Heart left ventricle (tissue), 16 donors: ENCODE data around the gene STRADB. TPM values are rescaled to one million over a fixed set of nuclear protein-coding genes. Genes with fewer than 3 reads are reported as not detected.

Experiments
- ATAC-seq, 4 donors: fragments of 200-7000 bp; cut with Tn5 transposase; one replicate each; pipeline ENCODE4 v1.9.1; 2020 to 2022; ENCODE audit warnings: moderate library complexity in 4 of 4, mild to moderate bottlenecking in 3 of 4, moderate number of reproducible peaks in 1 of 4
- DNase-seq, 5 donors: peaks; one replicate each; pipeline ENCODE4 v3.0.0-alpha.2; 2020
- H3K27ac ChIP-seq, 12 donors: fragments of 200-600 bp; sonication (generic) in 4 of 12; one replicate each; pipeline versions ENCODE4 v1.5.0 to v1.8.0; 2016 to 2022; ENCODE audit warnings: mild to moderate bottlenecking in 2 of 12
- H3K27me3 ChIP-seq, 9 donors: fragments of 200-600 bp; sonication (generic) in 2 of 9; one replicate each; pipeline versions ENCODE4 v1.5.1 to v1.8.0; 2016 to 2022; ENCODE audit warnings: mild to moderate bottlenecking in 3 of 9
- H3K36me3 ChIP-seq, 9 donors: fragments of 200-600 bp; sonication (generic) in 2 of 9; one replicate each; pipeline versions ENCODE4 v1.5.0 to v1.8.0; 2018 to 2022; ENCODE audit warnings: mild to moderate bottlenecking in 2 of 9
- H3K4me1 ChIP-seq, 12 donors: fragments of 200-600 bp; sonication (generic) in 4 of 12; one replicate each; pipeline versions ENCODE4 v1.5.0 to v1.8.0; 2016 to 2022; ENCODE audit warnings: mild to moderate bottlenecking in 3 of 12
- H3K4me3 ChIP-seq, 12 donors: fragments of 200-600 bp; sonication (generic) in 4 of 12; one replicate each; pipeline versions ENCODE4 v1.5.0 to v1.8.0; 2017 to 2022; ENCODE audit warnings: mild to moderate bottlenecking in 9 of 12, moderate library complexity in 4 of 12
- H3K9me3 ChIP-seq, 12 donors: fragments of 200-600 bp; sonication (generic) in 4 of 12; one replicate each; pipeline versions ENCODE4 v1.5.0 to v1.8.0; 2016 to 2022; ENCODE audit warnings: mild to moderate bottlenecking in 1 of 12
- POLR2A ChIP-seq, 2 donors: fragments of 450-650 bp; IDR thresholded peaks; one replicate each; pipeline ENCODE4 v1.6.1; 2017; ENCODE audit warnings: antibody characterized with exemption in 2 of 2, mild to moderate bottlenecking in 2 of 2, moderate library complexity in 2 of 2
- WGBS, 4 donors: extraction: QIAGEN DNeasy Blood & Tissue Kit in 2 of 4; methylation state at CpG; one replicate each; pipeline versions ENCODE4 v1.1.5 to v1.1.7; 2013 to 2018; 5-methylcytosine and 5-hydroxymethylcytosine counted together
- intact Hi-C, 10 donors: fragments of 100-400 bp; cut with DNase I; formaldehyde crosslinking; loops; one replicate each; pipeline versions ENCODE4 v1.11.1 to v1.14.2; 2022
- polyA plus RNA-seq, 2 donors: library from polyadenylated mRNA; stranded (reverse); fragments of 200-250 nt; gene quantifications; one replicate each; pipeline ENCODE4 v1.2.3, GENCODE V29; 2013
- total RNA-seq, 9 donors: library from RNA; depleted of rRNA in 2 of 9; stranded (reverse); fragments of >200 nt in 2 of 9; fragmentation: NEBNext Ultra II Directional in 3 of 9; extraction: Animal tissue kit (Norgen Biotek cat#: 25700) in 3 of 9; gene quantifications; one replicate each; pipeline versions ENCODE4 v1.1.0 to v1.2.4, GENCODE V29; 2016 to 2023
- TF ChIP-seq, protein P1 (sequence below), 12 donors: fragments of 200-600 bp; sonication (generic) in 4 of 12; IDR thresholded peaks; one replicate each; pipeline versions ENCODE4 v1.5.0 to v1.8.0; 2018 to 2022; ENCODE audit warnings: antibody characterized with exemption in 12 of 12, mild to moderate bottlenecking in 5 of 12
- donor health status: ischemic (EF 13 %, LVEDD 7.1; RV severe dilation, severe dysfunction).
- donor health status: healthy with polysubstance abuse.
- donor health status: DM: no; HTN: yes; CAD: no.
- donor health status: DM: no; HTN: no; CAD: no.
- donor health status: ischemic (EF 25% LVEDD 6.9; RV normal size, moderate dysfunction).
- donor health status: ischemic (EF 25% LVEDD 5.7; RV mildly dilated, moderate dysfunction).
- donor health status: healthy.
- donor health status: DM: yes; HTN: yes; CAD: no.
- donor health status: ischemic (EF 35%, LVEDD 5.7; RV mildly dilated, moderate dysfunction).
- donor health status: nonischemic (EF 11% LVEDD 7.7; RV severe dilation, severe dysfunction).
- donor health status: DM: yes; HTN: yes; CAD: no.
- donor health status: PGD.
- donor health status: ischemic (EF 29% LVEDD 5.4; RV normal size, mild dysfunction).
- donor health status: nonischemic (EF 23%, LVEDD 6.1; RV moderate dilation, normal function).

Gene STRADB
- total and polyA plus RNA-seq, 11 donors: 28.6 to 105 (median 57.9) TPM

DNA sequence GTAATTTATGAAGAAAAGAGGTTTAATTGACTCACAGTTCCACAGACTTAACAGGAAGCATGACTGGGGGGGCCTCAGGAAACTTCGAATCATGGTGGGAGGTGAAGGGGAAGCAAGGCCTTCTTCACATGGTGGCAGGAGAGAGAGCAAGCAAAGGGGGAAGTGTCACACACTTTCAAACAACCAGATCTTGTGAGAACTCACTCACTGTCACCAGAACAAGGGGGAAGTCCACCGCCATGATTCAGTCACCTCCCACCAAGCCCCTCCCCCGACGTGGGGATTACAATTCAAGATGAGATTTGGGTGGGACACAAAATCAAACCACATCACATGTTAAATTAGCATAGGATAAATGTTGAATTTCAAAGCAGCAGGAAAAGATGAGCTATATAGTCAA, 56.2 kb downstream of the STRADB start:
- Histone ChIP-seq H3K4me1 (no peaks in the 10 kb centered on the region), H3K9me3 (peaks cover 0 to 19% (median 1%) of the 10 kb centered on the region in 12 donors), H3K36me3 (no peaks in the 10 kb centered on the region), H3K4me3 (no peak overlapping the region), H3K27ac (no peak overlapping the region), H3K27me3 (no peaks in the 10 kb centered on the region)
- 78 to 83% (median 82%) methylated on average over 4 of the region's 4 CpGs for WGBS, 4 donors
- no peak for ATAC-seq
- no peak for DNase-seq
- no peak for TF ChIP-seq POLR2A (IDR thresholded peaks at IDR 0.05)
- TF ChIP-seq, protein P1, sequence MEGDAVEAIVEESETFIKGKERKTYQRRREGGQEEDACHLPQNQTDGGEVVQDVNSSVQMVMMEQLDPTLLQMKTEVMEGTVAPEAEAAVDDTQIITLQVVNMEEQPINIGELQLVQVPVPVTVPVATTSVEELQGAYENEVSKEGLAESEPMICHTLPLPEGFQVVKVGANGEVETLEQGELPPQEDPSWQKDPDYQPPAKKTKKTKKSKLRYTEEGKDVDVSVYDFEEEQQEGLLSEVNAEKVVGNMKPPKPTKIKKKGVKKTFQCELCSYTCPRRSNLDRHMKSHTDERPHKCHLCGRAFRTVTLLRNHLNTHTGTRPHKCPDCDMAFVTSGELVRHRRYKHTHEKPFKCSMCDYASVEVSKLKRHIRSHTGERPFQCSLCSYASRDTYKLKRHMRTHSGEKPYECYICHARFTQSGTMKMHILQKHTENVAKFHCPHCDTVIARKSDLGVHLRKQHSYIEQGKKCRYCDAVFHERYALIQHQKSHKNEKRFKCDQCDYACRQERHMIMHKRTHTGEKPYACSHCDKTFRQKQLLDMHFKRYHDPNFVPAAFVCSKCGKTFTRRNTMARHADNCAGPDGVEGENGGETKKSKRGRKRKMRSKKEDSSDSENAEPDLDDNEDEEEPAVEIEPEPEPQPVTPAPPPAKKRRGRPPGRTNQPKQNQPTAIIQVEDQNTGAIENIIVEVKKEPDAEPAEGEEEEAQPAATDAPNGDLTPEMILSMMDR (IDR thresholded peaks at IDR 0.05): no peak
- intact Hi-C loops: no loop called here

DNA sequence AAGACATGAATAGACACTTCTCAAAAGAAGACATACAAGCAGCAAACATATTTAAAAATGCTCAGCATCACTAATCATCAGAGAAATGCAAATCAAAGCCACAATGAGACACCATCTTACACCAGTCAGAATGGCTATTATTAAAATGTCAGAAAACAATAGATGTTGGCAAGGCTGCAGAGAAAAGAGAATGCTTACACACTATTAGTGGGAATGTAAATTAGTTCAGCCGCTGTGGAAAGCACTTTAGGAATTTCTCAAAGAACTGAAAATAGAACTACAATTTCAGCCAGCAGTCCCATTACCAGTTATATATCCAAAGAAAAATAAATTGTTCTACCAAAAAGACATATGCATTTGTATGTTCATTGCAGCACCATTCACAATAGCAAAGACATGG, 61.7 kb downstream of the STRADB start:
- Histone ChIP-seq H3K4me1 (no peaks in the 10 kb centered on the region), H3K9me3 (no peaks in the 10 kb centered on the region), H3K27ac (no peak overlapping the region), H3K4me3 (no peak overlapping the region), H3K36me3 (no peaks in the 10 kb centered on the region), H3K27me3 (no peaks in the 10 kb centered on the region)
- 48 to 77% (median 67%) methylated on average over 1 of the region's 1 CpG for WGBS, 4 donors
- ATAC-seq (no peak), DNase-seq (no peak)
- TF ChIP-seq POLR2A (IDR thresholded peaks at IDR 0.05): no peak
- TF ChIP-seq, protein P1 (IDR thresholded peaks at IDR 0.05): no peak
- intact Hi-C loops: no loop called here

DNA sequence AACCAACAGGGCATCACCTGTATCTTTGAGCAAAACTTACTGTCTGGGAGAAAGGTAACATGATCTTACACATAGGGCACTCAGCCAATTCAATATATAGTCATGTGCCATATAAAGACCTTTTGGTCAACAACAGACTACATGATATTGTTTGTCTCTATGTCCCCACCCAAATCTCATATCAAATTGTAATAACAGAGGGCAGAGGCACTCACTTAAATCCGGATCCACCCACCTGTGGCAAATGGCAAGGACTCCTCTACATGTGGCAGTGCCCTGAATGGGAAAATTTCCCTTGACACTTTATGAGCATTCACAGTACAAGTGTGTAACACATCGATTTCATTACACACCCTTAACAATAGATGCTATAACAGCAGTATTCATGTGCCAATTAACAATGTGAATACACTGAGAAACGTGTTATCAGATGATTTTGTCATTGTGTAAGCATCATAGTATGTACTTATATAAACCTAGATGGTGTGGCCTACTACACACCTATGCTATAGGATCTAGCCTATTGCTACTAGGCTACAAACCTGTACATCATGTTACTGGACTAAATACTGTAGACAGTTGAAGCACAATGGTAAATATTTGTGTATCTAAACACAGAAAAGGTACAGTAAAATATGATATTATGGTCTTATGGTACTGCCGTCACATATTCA, 64.2 kb downstream of the STRADB start:
- Histone ChIP-seq H3K4me3 (no peak overlapping the region), H3K27me3 (no peaks in the 10 kb centered on the region), H3K36me3 (no peaks in the 10 kb centered on the region), H3K9me3 (peaks cover 0 to 17% (median 3%) of the 10 kb centered on the region in 12 donors), H3K4me1 (no peaks in the 10 kb centered on the region), H3K27ac (no peak overlapping the region)
- 76 to 85% (median 83%) methylated on average over 4 of the region's 4 CpGs for WGBS, 4 donors
- TF ChIP-seq POLR2A (IDR thresholded peaks at IDR 0.05): no peak
- TF ChIP-seq, protein P1 (IDR thresholded peaks at IDR 0.05): no peak
- no peak for ATAC-seq
- intact Hi-C loops: no loop called here
- no peak for DNase-seq

DNA sequence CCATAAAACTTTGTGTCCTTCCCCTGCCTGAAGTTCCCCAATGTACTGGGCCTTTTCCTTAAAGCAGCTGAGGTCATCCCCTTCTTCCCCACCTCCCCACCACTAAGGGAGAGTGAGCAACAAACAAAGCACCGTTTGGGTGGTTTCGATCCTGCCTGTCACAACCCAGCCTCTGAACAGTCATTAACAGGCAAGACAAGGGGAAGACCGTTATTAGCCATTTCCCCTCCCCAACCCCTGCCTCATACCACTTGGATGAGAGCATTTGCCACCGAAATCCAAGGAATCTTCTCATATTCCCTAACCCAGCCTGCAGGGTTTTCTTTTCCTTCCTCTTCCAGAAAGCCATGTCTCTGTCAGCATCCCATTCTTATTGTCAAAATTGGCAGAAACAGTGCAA, 65.6 kb downstream of the STRADB start:
- intact Hi-C loops: no loop called here
- no peak for DNase-seq
- ATAC-seq: no peak
- no peaks in the 10 kb centered on the region for H3K27me3 ChIP-seq
- 58 to 66% (median 60%) methylated on average over 4 of the region's 4 CpGs for WGBS, 4 donors
- no peaks in the 10 kb centered on the region for H3K36me3 ChIP-seq
- H3K27ac ChIP-seq: no peak overlapping the region
- TF ChIP-seq, protein P1 (IDR thresholded peaks at IDR 0.05): no peak
- TF ChIP-seq POLR2A (IDR thresholded peaks at IDR 0.05): no peak
- no peak overlapping the region for H3K4me3 ChIP-seq
- H3K4me1 ChIP-seq: no peaks in the 10 kb centered on the region
- H3K9me3 ChIP-seq: peaks cover 0 to 17% (median 3%) of the 10 kb centered on the region in 12 donors
